ENCODE data around the gene IL20RB.
"Not testable (repeated sequence)": the region's sequence is repeated elsewhere in the genome, so short reads cannot be mapped to it uniquely, and the experiment has no call there.

Gene IL20RB

DNA sequence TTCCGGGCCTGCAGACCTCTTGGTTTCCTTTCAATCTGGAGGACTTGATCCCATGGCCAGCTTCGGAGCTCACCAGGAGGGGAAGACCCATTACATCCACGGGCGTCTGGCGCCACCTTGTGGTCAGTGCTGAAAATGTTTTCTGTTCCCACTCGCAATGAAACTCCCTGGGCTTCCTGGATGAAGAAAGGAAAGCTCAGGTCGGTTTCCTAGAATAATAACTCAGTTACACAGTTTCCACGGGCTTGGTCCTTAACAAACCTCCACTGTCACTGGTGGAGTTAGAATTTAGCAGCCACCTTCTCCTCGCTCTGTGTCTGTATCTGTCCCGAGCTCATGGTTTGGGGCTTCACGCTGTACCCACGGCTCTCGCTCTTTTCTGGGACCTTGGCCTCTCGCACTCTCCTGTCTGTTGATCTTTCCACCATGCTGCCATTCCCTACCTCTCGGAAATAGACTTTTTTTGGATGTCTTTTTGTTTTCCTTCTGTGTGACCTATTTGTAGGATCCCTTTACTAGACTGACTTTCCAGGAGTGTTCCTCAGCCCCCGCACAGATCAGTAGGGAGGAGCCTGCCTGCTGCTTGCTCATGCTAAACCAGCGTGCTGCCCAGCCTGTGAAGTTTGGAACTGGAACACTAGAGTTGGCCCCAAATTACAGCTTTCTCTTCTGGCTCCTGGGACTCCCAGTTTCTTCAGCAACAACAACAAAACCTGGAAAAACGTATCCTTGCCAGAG is 56.3 kb downstream of the IL20RB start:
- H3K4me1 Mint-ChIP-seq (ENCODE audit: low read depth) = peaks cover 8% of the 10 kb centered on the region
- H3K36me3 Mint-ChIP-seq (ENCODE audit: low read depth) = no peaks in the 10 kb centered on the region
- H3K9me3 Mint-ChIP-seq = no peaks in the 10 kb centered on the region
- H3K4me3 Mint-ChIP-seq = peak overlapping the region; percentile 81
- no peaks in the 10 kb centered on the region for H3K27me3 Mint-ChIP-seq (ENCODE audit: low read depth)
- no peak overlapping the region for H3K27ac Mint-ChIP-seq

DNA sequence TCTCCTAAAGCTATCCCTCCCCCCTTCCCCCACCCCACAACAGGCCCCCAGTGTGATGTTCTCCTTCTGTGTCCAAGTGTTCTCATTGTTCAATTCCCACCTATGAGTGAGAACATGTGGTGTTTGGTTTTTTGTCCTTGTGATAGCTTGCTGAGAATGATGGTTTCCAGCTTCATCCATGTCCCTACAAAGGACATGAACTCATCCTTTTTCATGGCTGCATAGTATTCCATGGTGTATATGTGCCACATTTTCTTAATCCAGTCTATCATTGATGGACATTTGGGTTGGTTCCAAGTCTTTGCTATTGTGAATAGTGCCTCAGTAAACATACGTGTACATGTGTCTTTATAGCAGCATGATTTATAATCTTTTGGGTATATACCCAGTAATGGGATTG is 59.5 kb downstream of the IL20RB start:
- not testable (repeated sequence) for H3K4me3 Mint-ChIP-seq; H3K9me3 Mint-ChIP-seq; H3K36me3 Mint-ChIP-seq (ENCODE audit: low read depth); H3K27me3 Mint-ChIP-seq (ENCODE audit: low read depth); H3K27ac Mint-ChIP-seq; H3K4me1 Mint-ChIP-seq (ENCODE audit: low read depth)

- Mint-ChIP-seq H3K9me3 (no peaks in the 10 kb centered on the region), H3K27ac (no peak overlapping the region), H3K27me3 (ENCODE audit: low read depth) (peaks cover 3% of the 10 kb centered on the region), H3K4me3 (no peak overlapping the region), H3K36me3 (ENCODE audit: low read depth) (no peaks in the 10 kb centered on the region), H3K4me1 (ENCODE audit: low read depth) (no peaks in the 10 kb centered on the region)
Observed at GRCh38 chr3:137020315-137020714, 62.5 kb downstream of the IL20RB start.

- no peak overlapping the region for H3K27ac Mint-ChIP-seq
- H3K36me3 Mint-ChIP-seq (ENCODE audit: low read depth) = no peaks in the 10 kb centered on the region
- H3K9me3 Mint-ChIP-seq = no peaks in the 10 kb centered on the region
- peaks cover 3% of the 10 kb centered on the region for H3K27me3 Mint-ChIP-seq (ENCODE audit: low read depth)
- no peaks in the 10 kb centered on the region for H3K4me1 Mint-ChIP-seq (ENCODE audit: low read depth)
- H3K4me3 Mint-ChIP-seq = no peak overlapping the region
Observed at GRCh38 chr3:137020888-137021287, 63.1 kb downstream of the IL20RB start.

GRCh38 chr3:137024348-137024747 is 66.6 kb downstream of the IL20RB start:
- Mint-ChIP-seq H3K4me3 (no peak overlapping the region), H3K27ac (no peak overlapping the region), H3K9me3 (no peaks in the 10 kb centered on the region), H3K4me1 (ENCODE audit: low read depth) (no peaks in the 10 kb centered on the region), H3K27me3 (ENCODE audit: low read depth) (peaks cover 9% of the 10 kb centered on the region), H3K36me3 (ENCODE audit: low read depth) (no peaks in the 10 kb centered on the region)

DNA sequence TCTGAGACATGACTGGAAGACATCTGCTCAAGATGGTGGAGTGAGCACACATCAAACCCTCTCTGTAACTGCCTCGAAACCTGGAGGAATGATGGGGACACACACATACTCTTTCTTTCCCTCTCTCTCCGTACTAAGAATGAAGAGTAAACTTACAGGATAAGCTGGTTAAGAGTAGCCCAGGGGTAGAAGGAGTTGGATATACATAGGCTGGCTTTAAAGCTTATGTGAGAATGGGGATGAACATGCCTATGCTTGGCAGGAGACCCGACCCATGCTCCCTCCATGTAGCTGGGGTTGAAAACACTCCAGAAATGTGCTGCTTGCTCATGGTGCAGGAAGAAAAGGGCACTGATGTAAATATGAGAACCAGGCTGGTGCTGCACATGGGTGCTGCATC is 68.9 kb downstream of the IL20RB start:
- Mint-ChIP-seq H3K27ac (no peak overlapping the region), H3K36me3 (ENCODE audit: low read depth) (no peaks in the 10 kb centered on the region), H3K9me3 (no peaks in the 10 kb centered on the region), H3K27me3 (ENCODE audit: low read depth) (peaks cover 23% of the 10 kb centered on the region), H3K4me3 (no peak overlapping the region), H3K4me1 (ENCODE audit: low read depth) (no peaks in the 10 kb centered on the region)

DNA sequence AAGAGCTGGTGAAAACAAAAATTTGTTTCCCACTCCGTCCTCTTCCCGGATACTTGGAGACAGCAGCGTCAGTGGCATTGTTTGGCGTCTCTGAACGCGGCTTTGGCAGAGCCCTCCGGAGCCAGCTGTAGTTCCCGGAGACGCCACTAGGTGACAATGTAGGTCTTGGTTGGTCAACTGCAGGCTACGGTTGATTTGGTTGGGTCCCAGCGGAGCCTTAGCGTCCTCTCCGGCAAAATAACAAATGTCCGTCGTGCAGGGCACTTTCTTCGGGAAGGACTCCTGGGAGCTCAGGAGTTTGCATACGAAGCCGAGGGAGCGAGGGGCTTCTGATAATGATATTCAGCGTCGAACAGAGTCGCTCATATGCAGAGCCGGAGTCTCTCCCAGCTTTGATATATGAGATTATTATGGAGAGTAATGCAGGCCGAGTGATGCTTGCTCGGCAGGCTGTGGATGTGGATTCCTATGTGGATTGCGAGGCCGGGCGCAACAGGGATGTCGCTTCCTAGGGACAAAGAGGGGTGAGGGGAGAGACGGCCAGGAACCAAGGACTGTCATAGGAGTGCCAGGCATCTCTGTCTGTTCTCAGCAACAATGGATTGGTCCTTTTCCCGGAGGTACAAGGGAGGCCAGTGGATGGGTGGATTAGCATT is 74.8 kb downstream of the IL20RB start:
- Mint-ChIP-seq H3K9me3 (no peaks in the 10 kb centered on the region), H3K27ac (no peak overlapping the region), H3K36me3 (ENCODE audit: low read depth) (no peaks in the 10 kb centered on the region), H3K4me1 (ENCODE audit: low read depth) (peaks cover 8% of the 10 kb centered on the region), H3K4me3 (peak overlapping the region; percentile 19), H3K27me3 (ENCODE audit: low read depth) (peaks cover 38% of the 10 kb centered on the region)

DNA sequence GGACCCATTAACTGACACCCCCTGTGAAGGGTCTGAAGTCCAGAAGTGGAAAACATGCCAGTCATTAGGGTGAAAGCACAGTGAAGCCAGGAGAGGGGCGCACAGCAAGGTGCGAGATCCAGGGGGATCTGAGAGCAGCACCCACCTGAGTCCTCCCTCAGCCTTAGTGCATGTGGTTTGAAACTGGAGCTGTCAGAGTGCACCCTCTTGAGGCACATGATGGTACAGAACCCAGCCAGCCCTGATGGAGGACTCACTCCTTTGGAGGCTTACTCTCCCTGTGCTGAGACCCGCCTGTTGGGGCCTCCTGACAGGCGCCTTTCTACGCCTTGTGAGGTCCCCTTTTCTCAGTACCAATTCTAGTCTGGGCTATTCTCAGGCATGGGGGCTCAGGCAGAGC is 77.8 kb downstream of the IL20RB start:
- Mint-ChIP-seq H3K4me3 (no peak overlapping the region), H3K36me3 (ENCODE audit: low read depth) (no peaks in the 10 kb centered on the region), H3K4me1 (ENCODE audit: low read depth) (peaks cover 8% of the 10 kb centered on the region), H3K9me3 (no peaks in the 10 kb centered on the region), H3K27ac (no peak overlapping the region), H3K27me3 (ENCODE audit: low read depth) (peaks cover 26% of the 10 kb centered on the region)

DNA sequence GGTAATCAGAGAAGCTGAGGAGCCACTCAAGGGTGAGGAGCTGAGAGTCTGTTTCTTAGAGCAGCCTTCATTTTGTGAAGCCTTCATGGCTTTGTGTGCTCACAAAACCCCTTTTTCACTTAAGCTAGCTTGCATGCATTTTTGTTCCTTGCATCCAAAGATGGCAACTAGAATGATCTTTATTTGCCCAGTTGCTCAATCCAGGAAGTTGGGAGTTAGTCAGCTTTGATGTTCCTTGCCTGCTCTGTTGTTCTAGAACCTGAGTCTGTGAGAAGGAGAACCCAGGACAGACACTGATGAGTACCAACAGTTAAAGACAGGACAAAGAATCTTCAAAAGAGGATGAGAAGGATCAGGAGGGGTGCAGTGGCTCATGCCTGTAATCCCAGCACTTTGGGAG is 81.8 kb downstream of the IL20RB start:
- H3K9me3 Mint-ChIP-seq = no peaks in the 10 kb centered on the region
- H3K4me3 Mint-ChIP-seq = no peak overlapping the region
- H3K27me3 Mint-ChIP-seq (ENCODE audit: low read depth) = peaks cover 5% of the 10 kb centered on the region
- no peak overlapping the region for H3K27ac Mint-ChIP-seq
- no peaks in the 10 kb centered on the region for H3K4me1 Mint-ChIP-seq (ENCODE audit: low read depth)
- H3K36me3 Mint-ChIP-seq (ENCODE audit: low read depth) = no peaks in the 10 kb centered on the region

GRCh38 chr3:137041251-137041650 is 83.5 kb downstream of the IL20RB start:
- Mint-ChIP-seq H3K9me3 (no peaks in the 10 kb centered on the region), H3K36me3 (ENCODE audit: low read depth) (no peaks in the 10 kb centered on the region), H3K4me1 (ENCODE audit: low read depth) (no peaks in the 10 kb centered on the region), H3K27ac (no peak overlapping the region), H3K27me3 (ENCODE audit: low read depth) (peaks cover 9% of the 10 kb centered on the region), H3K4me3 (no peak overlapping the region)

GRCh38 chr3:137041686-137042085 is 83.9 kb downstream of the IL20RB start:
- H3K36me3 Mint-ChIP-seq (ENCODE audit: low read depth) = no peaks in the 10 kb centered on the region
- H3K4me1 Mint-ChIP-seq (ENCODE audit: low read depth) = no peaks in the 10 kb centered on the region
- no peak overlapping the region for H3K4me3 Mint-ChIP-seq
- no peaks in the 10 kb centered on the region for H3K9me3 Mint-ChIP-seq
- H3K27ac Mint-ChIP-seq = no peak overlapping the region
- peaks cover 9% of the 10 kb centered on the region for H3K27me3 Mint-ChIP-seq (ENCODE audit: low read depth)

- Mint-ChIP-seq H3K27ac (no peak overlapping the region), H3K36me3 (ENCODE audit: low read depth) (no peaks in the 10 kb centered on the region), H3K27me3 (ENCODE audit: low read depth) (peaks cover 8% of the 10 kb centered on the region), H3K9me3 (no peaks in the 10 kb centered on the region), H3K4me3 (no peak overlapping the region), H3K4me1 (ENCODE audit: low read depth) (no peaks in the 10 kb centered on the region)
Observed at GRCh38 chr3:137046747-137047146, 89.0 kb downstream of the IL20RB start.

DNA sequence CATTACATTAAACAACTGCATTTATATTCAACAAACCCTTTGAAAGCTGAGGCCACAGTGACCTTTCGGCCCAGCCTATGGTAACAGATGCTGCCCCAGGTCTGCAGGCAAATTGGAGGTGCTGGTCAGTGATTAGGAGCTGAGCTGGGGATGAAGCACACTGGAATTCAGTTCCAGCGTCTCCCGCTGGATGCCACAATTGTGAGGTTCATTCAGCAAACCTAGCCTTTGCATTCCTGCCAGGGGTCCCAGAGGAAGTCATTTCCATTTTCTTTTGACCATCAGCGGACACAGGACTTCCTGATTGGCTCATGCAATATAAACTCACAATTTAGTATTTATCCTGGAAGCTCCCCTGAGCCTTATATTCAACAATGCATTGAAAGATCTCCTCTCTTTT is 89.5 kb downstream of the IL20RB start:
- Mint-ChIP-seq H3K27ac (no peak overlapping the region), H3K4me3 (no peak overlapping the region), H3K9me3 (no peaks in the 10 kb centered on the region), H3K36me3 (ENCODE audit: low read depth) (no peaks in the 10 kb centered on the region), H3K27me3 (ENCODE audit: low read depth) (peaks cover 5% of the 10 kb centered on the region), H3K4me1 (ENCODE audit: low read depth) (no peaks in the 10 kb centered on the region)

GRCh38 chr3:137050281-137050680 is 92.5 kb downstream of the IL20RB start:
- H3K9me3 Mint-ChIP-seq = no peaks in the 10 kb centered on the region
- H3K27me3 Mint-ChIP-seq (ENCODE audit: low read depth) = no peaks in the 10 kb centered on the region
- no peak overlapping the region for H3K27ac Mint-ChIP-seq
- H3K4me3 Mint-ChIP-seq = no peak overlapping the region
- H3K4me1 Mint-ChIP-seq (ENCODE audit: low read depth) = no peaks in the 10 kb centered on the region
- no peaks in the 10 kb centered on the region for H3K36me3 Mint-ChIP-seq (ENCODE audit: low read depth)

- H3K36me3 Mint-ChIP-seq (ENCODE audit: low read depth) = no peaks in the 10 kb centered on the region
- H3K27ac Mint-ChIP-seq = no peak overlapping the region
- H3K27me3 Mint-ChIP-seq (ENCODE audit: low read depth) = peaks cover 4% of the 10 kb centered on the region
- no peaks in the 10 kb centered on the region for H3K9me3 Mint-ChIP-seq
- no peaks in the 10 kb centered on the region for H3K4me1 Mint-ChIP-seq (ENCODE audit: low read depth)
- H3K4me3 Mint-ChIP-seq = no peak overlapping the region
Observed at GRCh38 chr3:137052298-137052697, 94.5 kb downstream of the IL20RB start.
